Measurements from ENCODE around the gene SOX18. TPM values are rescaled to one million over a fixed set of nuclear protein-coding genes. Genes with fewer than 3 reads are reported as not detected.

Gene SOX18
- total and polyA plus RNA-seq, 2 of the 8 experiments (the other 6 are each of a cell fraction or from before 2014, with no cell fraction given): 0.09 TPM; not detected in 1

GRCh38 chr20:64037498-64038213 is 11.8 kb downstream of the SOX18 start:
- Histone ChIP-seq H3K79me2 (ENCODE audit: control insufficient read depth in 1 of 2, insufficient read depth in 2 of 2, low read length in 2 of 2) (no peaks in the 10 kb centered on the region), H2BK15ac (ENCODE audit: low read length) (no peak overlapping the region), H4K5ac (ENCODE audit: insufficient read length, low read depth, low read length) (no peak overlapping the region), H2AK5ac (ENCODE audit: low read depth, low read length) (no peak overlapping the region), H3K56ac (replicated peaks; ENCODE audit: insufficient read length, low read depth, low read length) (no peak overlapping the region), H3K27ac (ENCODE audit: low read depth, low read length) (no peak overlapping the region), H3K14ac (ENCODE audit: insufficient read length) (no peak overlapping the region), H4K91ac (replicated peaks; ENCODE audit: insufficient read length, low read length) (no peak overlapping the region), H3K36me3 (ENCODE audit: control insufficient read depth in 2 of 4, insufficient read depth in 4 of 4, low read length in 3 of 4) (peaks cover 0 to 4% (median 1%) of the 10 kb centered on the region in 4 experiments; a peak in 3 of 8 replicates), H3K9me3 (ENCODE audit: insufficient read depth in 2 of 2, low read depth in 1 of 2, low read length in 1 of 2) (no peaks in the 10 kb centered on the region), H3K27me3 (replicated peaks in 1 of 4; ENCODE audit: control insufficient read depth in 3 of 4, extremely low read depth in 1 of 4, insufficient read depth in 3 of 4, low read length in 3 of 4) (peaks cover 16 to 51% (median 43%) of the 10 kb centered on the region in 4 experiments), H3K79me1 (ENCODE audit: low read depth, low read length) (no peaks in the 10 kb centered on the region; the same call in 1 of the 2 replicates), H2BK20ac (ENCODE audit: low read length) (no peak overlapping the region), H3K23me2 (ENCODE audit: low read depth, low read length) (peaks cover 3% of the 10 kb centered on the region; the same call in 1 of the 2 replicates), H3K4ac (replicated peaks; ENCODE audit: insufficient read length, low read depth, low read length) (no peak overlapping the region), H2BK120ac (replicated peaks; ENCODE audit: low read depth, low read length) (no peak overlapping the region), H3K4me1 (replicated peaks in 1 of 4; ENCODE audit: control insufficient read depth in 3 of 4, insufficient read depth in 4 of 4, low read length in 3 of 4) (peaks cover 0 to 23% (median 17%) of the 10 kb centered on the region in 4 experiments; a peak in 6 of 7 replicates), H3K18ac (ENCODE audit: extremely low read depth, low read length) (no peak overlapping the region), H3K4me2 (ENCODE audit: insufficient read depth in 1 of 2, low read depth in 2 of 2, low read length in 2 of 2) (peak overlapping the region; percentile 8 to 74), H3K23ac (ENCODE audit: insufficient read length) (no peak overlapping the region), H3K9ac (replicated peaks in 1 of 4; ENCODE audit: extremely low read depth in 1 of 4, low read depth in 3 of 4, low read length in 3 of 4) (no peak overlapping the region), H4K8ac (ENCODE audit: extremely low read depth, insufficient read depth, low read length) (no peak overlapping the region), H3K4me3 (ENCODE audit: extremely low read depth in 1 of 4, insufficient read depth in 2 of 4, low read depth in 3 of 4, low read length in 4 of 4) (peak overlapping the region; percentile 27 to 73 (median 36); a peak in 7 of 8 replicates), H2BK12ac (ENCODE audit: low read depth, low read length) (peak overlapping the region; percentile 50; the same call in 1 of the 2 replicates), H2BK5ac (ENCODE audit: low read depth, low read length) (no peak overlapping the region), H4K20me1 (replicated peaks in 1 of 2; ENCODE audit: control insufficient read depth in 1 of 2, insufficient read depth in 2 of 2, low read length in 2 of 2) (peaks cover 0 to 3% of the 10 kb centered on the region in 2 experiments), H2AFZ (ENCODE audit: low read length) (no peak overlapping the region)
- POLR2A ChIA-PET (ENCODE audit: partially characterized antibody): interaction anchor here (1.0 to 3.5 kb wide), 8 partner anchors 10 to 385 kb away, joined by 3 to 24 read pairs (median 4); partner anchors contain the start of genes STMN3 and TCEA2
- CTCF ChIA-PET (ENCODE audit: partially characterized antibody): interaction anchor here (0.9 to 7.3 kb wide), 20 partner anchors 10 to 347 kb away, joined by 3 to 73 read pairs (median 4); partner anchors contain the start of genes LKAAEAR1, PRPF6, SOX18 and TCEA2
- TF ChIP-seq TBP (IDR thresholded peaks at IDR 0.05; ENCODE audit: low read depth, low read length) (no peak), SIX5 (IDR thresholded peaks at IDR 0.05; ENCODE audit: low read depth, low read length) (no peak), KDM4A (IDR thresholded peaks at IDR 0.05; ENCODE audit: low read depth, low read length, severe bottlenecking) (peak; percentile 4), CBX5 (IDR thresholded peaks at IDR 0.05; ENCODE audit: low read depth, low read length) (no peak), RBBP5 (IDR thresholded peaks at IDR 0.05; ENCODE audit: borderline replicate concordance, low read depth, low read length) (no peak), BRCA1 (IDR thresholded peaks at IDR 0.05; ENCODE audit: low read depth, low read length) (no peak), SIN3A (conservative IDR thresholded peaks at IDR 0.05 in 1 of 2, IDR thresholded peaks at IDR 0.05 in 1 of 2; ENCODE audit: low read depth in 1 of 2, low read length in 2 of 2) (0 out of 4 replicates have a peak, but pooled peaks of 1 of the 2 experiments have one; percentile 16), FOSL1 (IDR thresholded peaks at IDR 0.05; ENCODE audit: insufficient read depth, low read depth, low read length) (no peak), RXRA (IDR thresholded peaks at IDR 0.05; ENCODE audit: insufficient read depth, low read depth, low read length) (no peak), HDAC2 (IDR thresholded peaks at IDR 0.05; ENCODE audit: borderline replicate concordance in 1 of 2, low read depth in 2 of 2, low read length in 2 of 2) (0 out of 4 replicates have a peak, but pooled peaks of 1 of the 2 experiments have one; percentile 17)
- 16% methylated on average over 33 of the region's 36 CpGs; no CpG with 5 or more reads in 1 of the 2 experiments for WGBS, 2 experiments (ENCODE audit: extremely low coverage in 1 of 2, insufficient coverage in 1 of 2, insufficient read length in 1 of 2, insufficient replicate concordance in 2 of 2, low coverage in 1 of 2, low lambda C conversion rate in 2 of 2, missing lambda C conversion rate in 1 of 2)
- no peak for DNase-seq (ENCODE audit: low read depth in 1 of 2, low spot score in 2 of 2)
- FAIRE-seq: no peak

All from H1 (cell line).